OCI-LY1 (cell line): ENCODE measurements around the gene ADAMTS9.

Experiments
- EZH2 ChIP-seq: fragments of 200-600 bp; sonication (generic), shearing (Covaris generic); IDR thresholded peaks from 2 replicates; pipeline ENCODE4 v1.8.0; 2017; ENCODE audit warnings: borderline replicate concordance, mixed run types, mild to moderate bottlenecking, antibody characterized with exemption, low read length, moderate library complexity, mixed read lengths
- TF ChIP-seq, protein P1 (sequence below): fragments of 200-600 bp; sonication (generic), shearing (Covaris generic); IDR thresholded peaks from 2 replicates; pipeline ENCODE4 v1.5.1; 2017; ENCODE audit warnings: mild to moderate bottlenecking, antibody characterized with exemption, low read length, moderate library complexity, mixed read lengths

DNA sequence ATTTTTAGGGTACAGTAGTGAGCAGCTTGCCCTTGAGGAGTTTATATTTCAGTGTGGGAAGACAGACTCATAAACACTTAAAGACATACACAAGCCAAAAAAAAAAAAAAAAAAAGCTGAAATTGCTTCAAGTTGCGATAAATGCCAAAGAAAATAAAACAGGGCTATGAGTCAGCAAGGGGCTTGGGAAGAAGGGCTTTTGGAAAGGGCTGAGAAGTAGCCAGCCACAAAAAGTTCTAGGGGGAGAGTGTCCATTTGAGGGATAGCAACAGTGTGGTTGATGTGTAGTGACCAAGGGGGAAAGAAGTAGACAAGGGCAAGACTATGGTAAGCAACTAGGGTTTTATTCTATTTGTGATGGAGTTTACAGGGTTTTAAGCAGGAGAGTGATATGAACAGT, 185.5 kb downstream of the ADAMTS9 start:
- TF ChIP-seq, protein P1, sequence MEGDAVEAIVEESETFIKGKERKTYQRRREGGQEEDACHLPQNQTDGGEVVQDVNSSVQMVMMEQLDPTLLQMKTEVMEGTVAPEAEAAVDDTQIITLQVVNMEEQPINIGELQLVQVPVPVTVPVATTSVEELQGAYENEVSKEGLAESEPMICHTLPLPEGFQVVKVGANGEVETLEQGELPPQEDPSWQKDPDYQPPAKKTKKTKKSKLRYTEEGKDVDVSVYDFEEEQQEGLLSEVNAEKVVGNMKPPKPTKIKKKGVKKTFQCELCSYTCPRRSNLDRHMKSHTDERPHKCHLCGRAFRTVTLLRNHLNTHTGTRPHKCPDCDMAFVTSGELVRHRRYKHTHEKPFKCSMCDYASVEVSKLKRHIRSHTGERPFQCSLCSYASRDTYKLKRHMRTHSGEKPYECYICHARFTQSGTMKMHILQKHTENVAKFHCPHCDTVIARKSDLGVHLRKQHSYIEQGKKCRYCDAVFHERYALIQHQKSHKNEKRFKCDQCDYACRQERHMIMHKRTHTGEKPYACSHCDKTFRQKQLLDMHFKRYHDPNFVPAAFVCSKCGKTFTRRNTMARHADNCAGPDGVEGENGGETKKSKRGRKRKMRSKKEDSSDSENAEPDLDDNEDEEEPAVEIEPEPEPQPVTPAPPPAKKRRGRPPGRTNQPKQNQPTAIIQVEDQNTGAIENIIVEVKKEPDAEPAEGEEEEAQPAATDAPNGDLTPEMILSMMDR, result no peak
- no peak for TF ChIP-seq EZH2
